Liver (tissue), 9 donors: Measurements from ENCODE around the gene GPR55. TPM values are rescaled to one million over a fixed set of nuclear protein-coding genes. Genes with fewer than 3 reads are reported as not detected.

Experiments
- DNase-seq: peaks from one replicate; pipeline ENCODE4 v3.0.0-alpha.2; 2017; ENCODE audit warnings: low spot score
- H3K27ac ChIP-seq, 2 donors: one replicate each; pipeline ENCODE4 v1.7.0; 2013; ENCODE audit warnings: inconsistent platforms in 2 of 2, low read length in 2 of 2, control low read depth in 1 of 2, low read depth in 1 of 2, mild to moderate bottlenecking in 1 of 2
- H3K27me3 ChIP-seq, 4 donors: one replicate each; pipeline versions ENCODE4 v1.6.1 to v1.7.0; 2013; ENCODE audit warnings: low read length in 3 of 4, inconsistent platforms in 1 of 4, mild to moderate bottlenecking in 1 of 4, moderate library complexity in 1 of 4; ENCODE audit not compliant: control insufficient read depth in 4 of 4, insufficient read depth in 4 of 4
- H3K36me3 ChIP-seq, 4 donors: one replicate each; pipeline versions ENCODE4 v1.6.1 to v1.7.0; 2013; ENCODE audit warnings: low read length in 3 of 4, mild to moderate bottlenecking in 3 of 4, low read depth in 1 of 4, moderate library complexity in 1 of 4; ENCODE audit not compliant: control insufficient read depth in 4 of 4, insufficient read depth in 3 of 4
- H3K4me1 ChIP-seq, 4 donors: one replicate each; pipeline versions ENCODE4 v1.6.1 to v1.7.0; 2013; ENCODE audit warnings: low read length in 3 of 4, mild to moderate bottlenecking in 3 of 4, moderate library complexity in 1 of 4; ENCODE audit not compliant: control insufficient read depth in 4 of 4, insufficient read depth in 4 of 4
- H3K4me3 ChIP-seq, 3 donors: one replicate each; pipeline versions ENCODE4 v1.6.1 to v1.7.0; 2013; ENCODE audit warnings: low read length in 3 of 3, control low read depth in 1 of 3, low read depth in 1 of 3, mild to moderate bottlenecking in 1 of 3
- H3K9ac ChIP-seq, 2 donors: one replicate each; pipeline ENCODE4 v1.7.0; 2013; ENCODE audit warnings: low read length in 2 of 2, mild to moderate bottlenecking in 2 of 2, moderate library complexity in 2 of 2, control low read depth in 1 of 2, low read depth in 1 of 2
- H3K9me3 ChIP-seq, 4 donors: one replicate each; pipeline versions ENCODE4 v1.6.1 to v1.7.0; 2013; ENCODE audit warnings: low read length in 3 of 4; ENCODE audit not compliant: control insufficient read depth in 4 of 4
- FOXA1 ChIP-seq: IDR thresholded peaks from 2 replicates; pipeline ENCODE4 v1.6.1; 2016; ENCODE audit warnings: antibody characterized with exemption
- FOXA2 ChIP-seq: IDR thresholded peaks from 2 replicates; pipeline ENCODE4 v1.6.1; 2016; ENCODE audit warnings: antibody characterized with exemption
- GABPA ChIP-seq, 2 donors: IDR thresholded peaks in 1 of 2; conservative IDR thresholded peaks in 1 of 2; 2 replicates each; pipeline ENCODE4 v1.6.1; 2016; ENCODE audit warnings: antibody characterized with exemption in 2 of 2, mild to moderate bottlenecking in 1 of 2, moderate library complexity in 1 of 2
- HNF4A ChIP-seq, 2 donors: conservative IDR thresholded peaks; 2 replicates each; pipeline ENCODE4 v1.6.1; 2016; ENCODE audit warnings: antibody characterized with exemption in 2 of 2, mild to moderate bottlenecking in 2 of 2
- HNF4G ChIP-seq: IDR thresholded peaks from 2 replicates; pipeline ENCODE4 v1.6.1; 2016; ENCODE audit warnings: antibody characterized with exemption
- JUND ChIP-seq, 2 donors: IDR thresholded peaks; 2 replicates each; pipeline ENCODE4 v1.6.1; 2016; ENCODE audit warnings: antibody characterized with exemption in 2 of 2
- RAD21 ChIP-seq, 2 donors: IDR thresholded peaks; 2 replicates each; pipeline ENCODE4 v1.6.1; 2016; ENCODE audit warnings: antibody characterized with exemption in 2 of 2, mild to moderate bottlenecking in 2 of 2
- RXRA ChIP-seq, 2 donors: IDR thresholded peaks; 2 replicates each; pipeline ENCODE4 v1.6.1; 2017 to 2018; ENCODE audit warnings: antibody characterized with exemption in 2 of 2, mild to moderate bottlenecking in 1 of 2
- SP1 ChIP-seq: IDR thresholded peaks from 2 replicates; pipeline ENCODE4 v1.6.1; 2018; ENCODE audit warnings: antibody characterized with exemption, mild to moderate bottlenecking
- TAF1 ChIP-seq: conservative IDR thresholded peaks from 2 replicates; pipeline ENCODE4 v1.6.1; 2016; ENCODE audit warnings: antibody characterized with exemption, mild to moderate bottlenecking
- YY1 ChIP-seq: IDR thresholded peaks from 2 replicates; pipeline ENCODE4 v1.6.1; 2016; ENCODE audit warnings: antibody characterized with exemption, mild to moderate bottlenecking
- WGBS: extraction: QIAGEN DNeasy Blood & Tissue Kit; methylation state at CpG from one replicate; pipeline ENCODE4 v1.1.7; 2013; 5-methylcytosine and 5-hydroxymethylcytosine counted together
- polyA plus RNA-seq, 2 donors: library from polyadenylated mRNA; stranded (reverse) in 1 of 2; unstranded in 1 of 2; fragments of 200-250 nt in 1 of 2; fragments of >200 nt in 1 of 2; fragmentation: Nextera tagmentation in 1 of 2; extraction: Ambion mirVana in 1 of 2; gene quantifications; one replicate each; pipeline versions ENCODE4 v1.2.1 to v1.2.3, GENCODE V29; 2013 to 2015
- total RNA-seq, 2 donors: library from RNA; depleted of rRNA; stranded (reverse); fragments of >200 nt; gene quantifications; one replicate each; pipeline ENCODE4 v1.2.3, GENCODE V29; 2014
- TF ChIP-seq, protein P1 (sequence below): fragments of 150-350 bp; IDR thresholded peaks from 2 replicates; pipeline ENCODE4 v1.5.1; 2017; ENCODE audit warnings: improper control_type of control experiment, low read depth, low read length; ENCODE audit not compliant: missing input control
- TF ChIP-seq, protein P2 (sequence below): IDR thresholded peaks from 2 replicates; pipeline ENCODE4 v1.6.1; 2016; ENCODE audit warnings: antibody characterized with exemption, mild to moderate bottlenecking
- TF ChIP-seq, protein P3 (sequence below): IDR thresholded peaks from 2 replicates; pipeline ENCODE4 v1.6.1; 2016; ENCODE audit warnings: antibody characterized with exemption
- TF ChIP-seq, protein P4 (sequence below): IDR thresholded peaks from 2 replicates; pipeline ENCODE4 v1.6.1; 2016; ENCODE audit warnings: antibody characterized with exemption
- TF ChIP-seq, protein P5 (sequence below): IDR thresholded peaks from 2 replicates; pipeline ENCODE4 v1.6.1; 2016; ENCODE audit warnings: antibody characterized with exemption
- donor health status: healthy.
- donor health status: healthy.
- donor health status: healthy.
- donor health status: healthy.
- donor health status: healthy.

Gene GPR55
- total and polyA plus RNA-seq, 4 donors = 0.05 to 0.17 (median 0.10) TPM; not detected in 1

DNA sequence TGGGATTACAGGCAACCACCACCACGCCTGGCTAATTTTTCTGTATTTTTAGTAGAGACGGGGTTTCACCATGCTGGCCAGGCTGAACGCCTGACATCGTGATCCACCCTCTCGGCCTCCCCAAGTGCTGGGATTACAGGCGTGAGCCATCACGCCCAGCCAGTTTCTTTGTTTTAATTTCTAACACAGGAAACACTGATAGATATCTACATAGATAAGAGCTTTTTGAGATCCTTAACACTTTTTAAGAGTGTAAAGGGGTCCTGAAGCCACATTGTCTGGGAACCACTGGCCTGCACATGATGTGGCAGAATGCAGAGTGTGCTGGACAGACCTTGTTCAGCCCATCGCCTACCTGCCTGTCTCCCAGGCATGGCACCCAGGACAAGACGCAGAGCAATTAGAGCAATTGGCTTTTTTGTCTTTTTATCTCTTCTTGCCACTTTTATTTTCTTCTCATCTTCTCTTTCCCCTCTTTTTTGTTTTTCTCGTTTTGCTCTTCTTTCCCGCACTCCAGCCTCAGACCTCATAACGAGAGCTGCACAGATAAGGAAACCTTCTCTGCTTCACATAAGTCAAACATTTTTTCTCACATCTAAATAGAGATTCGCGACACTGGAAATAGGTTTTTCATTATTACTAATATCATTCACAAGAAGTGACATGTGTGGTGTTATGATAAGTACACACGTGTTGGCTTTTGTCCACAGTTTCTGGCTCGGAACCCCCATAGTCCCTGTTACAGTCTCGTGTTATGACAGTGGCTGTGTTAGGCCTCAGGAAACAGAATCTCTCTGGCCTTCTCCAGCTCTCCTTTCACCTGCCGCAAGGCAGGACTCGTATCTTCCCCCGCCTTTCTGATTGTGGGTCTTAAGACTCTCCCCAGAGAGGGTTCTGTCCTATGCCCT is 25.2 kb upstream of the GPR55 start:
- H3K4me1 ChIP-seq = no peaks in the 10 kb centered on the region

DNA sequence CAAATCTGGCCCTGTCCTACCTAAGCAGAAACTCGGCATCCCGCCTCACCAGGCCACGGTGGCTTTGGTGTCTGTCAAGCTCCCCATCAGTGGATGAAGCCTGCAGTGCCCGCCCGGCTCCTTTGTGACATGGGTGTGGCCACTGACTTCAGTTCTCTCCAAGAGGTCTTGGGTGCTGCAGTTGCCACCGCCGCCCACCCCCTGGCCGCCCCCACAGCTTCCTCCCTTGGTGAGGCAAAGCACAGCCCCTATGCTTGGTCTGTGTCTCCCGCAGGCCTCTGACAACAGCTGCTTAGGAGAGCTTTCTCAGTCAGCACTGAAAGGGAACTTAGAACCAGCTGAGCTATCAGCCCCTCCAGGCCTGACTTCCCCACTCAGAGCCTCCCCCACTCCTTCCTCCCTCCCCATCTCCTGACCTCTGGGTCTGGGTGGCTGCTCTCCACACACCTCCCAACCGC is 22.9 kb upstream of the GPR55 start:
- no peak overlapping the region for H3K9ac ChIP-seq
- H3K4me3 ChIP-seq = no peak overlapping the region
- H3K27me3 ChIP-seq = no peaks in the 10 kb centered on the region
- H3K27ac ChIP-seq = no peak overlapping the region
- no peak for DNase-seq
- H3K9me3 ChIP-seq = no peaks in the 10 kb centered on the region
- 77% methylated on average over 10 of the region's 10 CpGs for WGBS
- TF ChIP-seq, protein P1, sequence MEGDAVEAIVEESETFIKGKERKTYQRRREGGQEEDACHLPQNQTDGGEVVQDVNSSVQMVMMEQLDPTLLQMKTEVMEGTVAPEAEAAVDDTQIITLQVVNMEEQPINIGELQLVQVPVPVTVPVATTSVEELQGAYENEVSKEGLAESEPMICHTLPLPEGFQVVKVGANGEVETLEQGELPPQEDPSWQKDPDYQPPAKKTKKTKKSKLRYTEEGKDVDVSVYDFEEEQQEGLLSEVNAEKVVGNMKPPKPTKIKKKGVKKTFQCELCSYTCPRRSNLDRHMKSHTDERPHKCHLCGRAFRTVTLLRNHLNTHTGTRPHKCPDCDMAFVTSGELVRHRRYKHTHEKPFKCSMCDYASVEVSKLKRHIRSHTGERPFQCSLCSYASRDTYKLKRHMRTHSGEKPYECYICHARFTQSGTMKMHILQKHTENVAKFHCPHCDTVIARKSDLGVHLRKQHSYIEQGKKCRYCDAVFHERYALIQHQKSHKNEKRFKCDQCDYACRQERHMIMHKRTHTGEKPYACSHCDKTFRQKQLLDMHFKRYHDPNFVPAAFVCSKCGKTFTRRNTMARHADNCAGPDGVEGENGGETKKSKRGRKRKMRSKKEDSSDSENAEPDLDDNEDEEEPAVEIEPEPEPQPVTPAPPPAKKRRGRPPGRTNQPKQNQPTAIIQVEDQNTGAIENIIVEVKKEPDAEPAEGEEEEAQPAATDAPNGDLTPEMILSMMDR = no peak
- TF ChIP-seq FOXA1 = no peak
- no peak for TF ChIP-seq SP1
- TF ChIP-seq, protein P2, sequence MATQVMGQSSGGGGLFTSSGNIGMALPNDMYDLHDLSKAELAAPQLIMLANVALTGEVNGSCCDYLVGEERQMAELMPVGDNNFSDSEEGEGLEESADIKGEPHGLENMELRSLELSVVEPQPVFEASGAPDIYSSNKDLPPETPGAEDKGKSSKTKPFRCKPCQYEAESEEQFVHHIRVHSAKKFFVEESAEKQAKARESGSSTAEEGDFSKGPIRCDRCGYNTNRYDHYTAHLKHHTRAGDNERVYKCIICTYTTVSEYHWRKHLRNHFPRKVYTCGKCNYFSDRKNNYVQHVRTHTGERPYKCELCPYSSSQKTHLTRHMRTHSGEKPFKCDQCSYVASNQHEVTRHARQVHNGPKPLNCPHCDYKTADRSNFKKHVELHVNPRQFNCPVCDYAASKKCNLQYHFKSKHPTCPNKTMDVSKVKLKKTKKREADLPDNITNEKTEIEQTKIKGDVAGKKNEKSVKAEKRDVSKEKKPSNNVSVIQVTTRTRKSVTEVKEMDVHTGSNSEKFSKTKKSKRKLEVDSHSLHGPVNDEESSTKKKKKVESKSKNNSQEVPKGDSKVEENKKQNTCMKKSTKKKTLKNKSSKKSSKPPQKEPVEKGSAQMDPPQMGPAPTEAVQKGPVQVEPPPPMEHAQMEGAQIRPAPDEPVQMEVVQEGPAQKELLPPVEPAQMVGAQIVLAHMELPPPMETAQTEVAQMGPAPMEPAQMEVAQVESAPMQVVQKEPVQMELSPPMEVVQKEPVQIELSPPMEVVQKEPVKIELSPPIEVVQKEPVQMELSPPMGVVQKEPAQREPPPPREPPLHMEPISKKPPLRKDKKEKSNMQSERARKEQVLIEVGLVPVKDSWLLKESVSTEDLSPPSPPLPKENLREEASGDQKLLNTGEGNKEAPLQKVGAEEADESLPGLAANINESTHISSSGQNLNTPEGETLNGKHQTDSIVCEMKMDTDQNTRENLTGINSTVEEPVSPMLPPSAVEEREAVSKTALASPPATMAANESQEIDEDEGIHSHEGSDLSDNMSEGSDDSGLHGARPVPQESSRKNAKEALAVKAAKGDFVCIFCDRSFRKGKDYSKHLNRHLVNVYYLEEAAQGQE = no peak
- TF ChIP-seq, protein P3, sequence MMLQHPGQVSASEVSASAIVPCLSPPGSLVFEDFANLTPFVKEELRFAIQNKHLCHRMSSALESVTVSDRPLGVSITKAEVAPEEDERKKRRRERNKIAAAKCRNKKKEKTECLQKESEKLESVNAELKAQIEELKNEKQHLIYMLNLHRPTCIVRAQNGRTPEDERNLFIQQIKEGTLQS = no peak
- no peak for TF ChIP-seq RXRA (IDR thresholded peaks at IDR 0.05)
- TF ChIP-seq FOXA2 = no peak
- TF ChIP-seq, protein P4, sequence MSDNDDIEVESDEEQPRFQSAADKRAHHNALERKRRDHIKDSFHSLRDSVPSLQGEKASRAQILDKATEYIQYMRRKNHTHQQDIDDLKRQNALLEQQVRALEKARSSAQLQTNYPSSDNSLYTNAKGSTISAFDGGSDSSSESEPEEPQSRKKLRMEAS = no peak
- TF ChIP-seq YY1 = no peak
- TF ChIP-seq JUND (IDR thresholded peaks at IDR 0.05) = no peak
- TF ChIP-seq HNF4A (conservative IDR thresholded peaks at IDR 0.05) = no peak
- no peak for TF ChIP-seq TAF1
- no peak for TF ChIP-seq RAD21 (IDR thresholded peaks at IDR 0.05)
- no peak for TF ChIP-seq HNF4G
- no peak for TF ChIP-seq GABPA (IDR thresholded peaks at IDR 0.05 in 1 of 2, conservative IDR thresholded peaks at IDR 0.05 in 1 of 2)
- no peaks in the 10 kb centered on the region for H3K4me1 ChIP-seq
- H3K36me3 ChIP-seq = no peaks in the 10 kb centered on the region

More for the DNA sequence above, 25.2 kb upstream of the GPR55 start:
- DNase-seq = no peak
- H3K9me3 ChIP-seq = no peaks in the 10 kb centered on the region
- no peak overlapping the region for H3K9ac ChIP-seq
- no peak overlapping the region for H3K27ac ChIP-seq
- no peaks in the 10 kb centered on the region for H3K36me3 ChIP-seq
- TF ChIP-seq, protein P3 = no peak
- TF ChIP-seq RXRA (IDR thresholded peaks at IDR 0.05) (no peak), YY1 (no peak), HNF4G (no peak), TAF1 (no peak)
- TF ChIP-seq, protein P5, sequence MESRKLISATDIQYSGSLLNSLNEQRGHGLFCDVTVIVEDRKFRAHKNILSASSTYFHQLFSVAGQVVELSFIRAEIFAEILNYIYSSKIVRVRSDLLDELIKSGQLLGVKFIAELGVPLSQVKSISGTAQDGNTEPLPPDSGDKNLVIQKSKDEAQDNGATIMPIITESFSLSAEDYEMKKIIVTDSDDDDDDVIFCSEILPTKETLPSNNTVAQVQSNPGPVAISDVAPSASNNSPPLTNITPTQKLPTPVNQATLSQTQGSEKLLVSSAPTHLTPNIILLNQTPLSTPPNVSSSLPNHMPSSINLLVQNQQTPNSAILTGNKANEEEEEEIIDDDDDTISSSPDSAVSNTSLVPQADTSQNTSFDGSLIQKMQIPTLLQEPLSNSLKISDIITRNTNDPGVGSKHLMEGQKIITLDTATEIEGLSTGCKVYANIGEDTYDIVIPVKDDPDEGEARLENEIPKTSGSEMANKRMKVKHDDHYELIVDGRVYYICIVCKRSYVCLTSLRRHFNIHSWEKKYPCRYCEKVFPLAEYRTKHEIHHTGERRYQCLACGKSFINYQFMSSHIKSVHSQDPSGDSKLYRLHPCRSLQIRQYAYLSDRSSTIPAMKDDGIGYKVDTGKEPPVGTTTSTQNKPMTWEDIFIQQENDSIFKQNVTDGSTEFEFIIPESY = no peak
- TF ChIP-seq, protein P4 = no peak
- no peak overlapping the region for H3K4me3 ChIP-seq
- H3K27me3 ChIP-seq = peaks cover 0 to 3% (median 0%) of the 10 kb centered on the region in 4 donors
- WGBS = 90% methylated on average over 20 of the region's 20 CpGs
